ENCODE results near the gene C19orf73. TPM values are rescaled to one million over a fixed set of nuclear protein-coding genes. Genes with fewer than 3 reads are reported as not detected.

Gene C19orf73
- total and polyA plus RNA-seq, 9 of the 15 experiments (the other 6 are each of a cell fraction or from before 2014, with no cell fraction given): 0.08 to 7.4 (median 1.4) TPM

DNA sequence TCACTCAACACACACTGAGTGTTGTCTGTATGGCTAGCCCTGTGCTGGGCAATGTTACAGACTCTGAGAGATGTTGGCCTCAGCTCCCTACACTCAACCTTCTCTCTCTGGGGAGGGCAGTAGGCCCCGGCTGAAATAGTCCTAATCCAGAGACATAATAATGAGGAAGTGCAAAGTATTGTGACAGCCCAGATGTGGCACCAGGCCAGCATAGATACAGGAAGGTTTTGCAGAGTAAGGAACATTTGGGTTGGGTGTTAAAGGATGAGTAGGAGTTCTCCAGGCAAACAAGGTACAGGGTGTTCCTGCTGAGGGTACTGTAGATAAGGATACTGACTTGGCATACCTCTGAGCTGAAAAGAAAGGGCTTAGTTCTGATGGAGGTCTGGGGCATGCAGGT lies 2.4 kb downstream of the C19orf73 start (continued):
- TF ChIP-seq SRSF7 (optimal IDR thresholded peaks at IDR 0.05; ENCODE audit: low read depth, low read length) (no peak), NELFE (IDR thresholded peaks at IDR 0.05; ENCODE audit: insufficient read depth, insufficient read length) (no peak), SPI1 (IDR thresholded peaks at IDR 0.05; ENCODE audit: borderline replicate concordance, low read depth, low read length) (peak; percentile 99), FOXK1 (CRISPR knock-in tag; IDR thresholded peaks at IDR 0.05; ENCODE audit: borderline replicate concordance) (peak; percentile 74; the same call in 1 of the 2 replicates), HMGN3 (IDR thresholded peaks at IDR 0.05; ENCODE audit: borderline replicate concordance, extremely low read depth, insufficient read length, low read depth, low read length) (no peak), CBFA2T3 (IDR thresholded peaks at IDR 0.05) (0 out of 2 replicates have a peak, but pooled peaks have one; percentile 10), ZNF778 (CRISPR knock-in tag; IDR thresholded peaks at IDR 0.05) (no peak), ZNF644 (tag; IDR thresholded peaks at IDR 0.05; ENCODE audit: low read depth) (no peak), RCOR1 (IDR thresholded peaks at IDR 0.05; ENCODE audit: borderline replicate concordance in 1 of 2, low read depth in 2 of 2, low read length in 2 of 2) (no peak), SRSF9 (IDR thresholded peaks at IDR 0.05; ENCODE audit: borderline replicate concordance, low read depth, low read length) (no peak), NR2F6 (CRISPR knock-in tag; IDR thresholded peaks at IDR 0.05) (no peak), ELF4 (CRISPR knock-in tag; IDR thresholded peaks at IDR 0.05) (no peak), FOS (IDR thresholded peaks at IDR 0.05; ENCODE audit: extremely low read depth, insufficient read length) (no peak), BMI1 (IDR thresholded peaks at IDR 0.05; ENCODE audit: low read length) (no peak), ZNF23 (CRISPR knock-in tag; IDR thresholded peaks at IDR 0.05) (no peak)
- TF ChIP-seq, protein P1, sequence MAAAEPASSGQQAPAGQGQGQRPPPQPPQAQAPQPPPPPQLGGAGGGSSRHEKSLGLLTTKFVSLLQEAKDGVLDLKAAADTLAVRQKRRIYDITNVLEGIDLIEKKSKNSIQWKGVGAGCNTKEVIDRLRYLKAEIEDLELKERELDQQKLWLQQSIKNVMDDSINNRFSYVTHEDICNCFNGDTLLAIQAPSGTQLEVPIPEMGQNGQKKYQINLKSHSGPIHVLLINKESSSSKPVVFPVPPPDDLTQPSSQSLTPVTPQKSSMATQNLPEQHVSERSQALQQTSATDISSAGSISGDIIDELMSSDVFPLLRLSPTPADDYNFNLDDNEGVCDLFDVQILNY (CRISPR knock-in tag; IDR thresholded peaks at IDR 0.05): no peak
- TF ChIP-seq, protein P2, sequence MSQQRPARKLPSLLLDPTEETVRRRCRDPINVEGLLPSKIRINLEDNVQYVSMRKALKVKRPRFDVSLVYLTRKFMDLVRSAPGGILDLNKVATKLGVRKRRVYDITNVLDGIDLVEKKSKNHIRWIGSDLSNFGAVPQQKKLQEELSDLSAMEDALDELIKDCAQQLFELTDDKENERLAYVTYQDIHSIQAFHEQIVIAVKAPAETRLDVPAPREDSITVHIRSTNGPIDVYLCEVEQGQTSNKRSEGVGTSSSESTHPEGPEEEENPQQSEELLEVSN (IDR thresholded peaks at IDR 0.05; ENCODE audit: borderline replicate concordance in 1 of 2, extremely low read depth in 1 of 2, insufficient read depth in 1 of 2, insufficient read length in 1 of 2, low read depth in 1 of 2, low read length in 1 of 2, poor library complexity in 1 of 2, severe bottlenecking in 1 of 2): no peak

Data from K562 (cell line).